Stimulated activated naive CD8-positive, alpha-beta T cell treated with anti-CD3 and anti-CD28 coated beads, Interleukin-15, Interleukin-2, amounts not matched to agents 100 ng/mL and 50 ng/mL, for 24 hours (primary cell): Measurements from ENCODE around the gene MAN2C1.

Experiments used
- H3K27ac Mint-ChIP-seq: one replicate; pipeline ENCODE4 v1.8.0; 2021; ENCODE audit warnings: mild to moderate bottlenecking, mixed read lengths
- H3K27me3 Mint-ChIP-seq: one replicate; pipeline ENCODE4 v1.8.0; 2021; ENCODE audit warnings: mixed read lengths
- H3K36me3 Mint-ChIP-seq: one replicate; pipeline ENCODE4 v1.8.0; 2021; ENCODE audit warnings: low read depth, mixed read lengths
- H3K4me1 Mint-ChIP-seq: one replicate; pipeline ENCODE4 v1.8.0; 2021; ENCODE audit warnings: low read depth, mixed read lengths
- H3K4me3 Mint-ChIP-seq: one replicate; pipeline ENCODE4 v1.8.0; 2021; ENCODE audit warnings: mild to moderate bottlenecking, mixed read lengths
- H3K9me3 Mint-ChIP-seq: one replicate; pipeline ENCODE4 v1.8.0; 2021; ENCODE audit warnings: mixed read lengths

MAN2C1 gene

GRCh38 chr15:75367006-75367405, 1.4 kb downstream of the MAN2C1 start:
- Mint-ChIP-seq H3K4me3 (peak overlapping the region; percentile 92), H3K27ac (peak overlapping the region; percentile 52), H3K27me3 (no peaks in the 10 kb centered on the region), H3K9me3 (no peaks in the 10 kb centered on the region), H3K4me1 (peaks cover 29% of the 10 kb centered on the region), H3K36me3 (peaks cover 43% of the 10 kb centered on the region)

- H3K4me1 Mint-ChIP-seq = peaks cover 29% of the 10 kb centered on the region
- H3K36me3 Mint-ChIP-seq = peaks cover 39% of the 10 kb centered on the region
- H3K4me3 Mint-ChIP-seq = no peak overlapping the region
- no peaks in the 10 kb centered on the region for H3K9me3 Mint-ChIP-seq
- no peaks in the 10 kb centered on the region for H3K27me3 Mint-ChIP-seq
- H3K27ac Mint-ChIP-seq = no peak overlapping the region
These were observed 2.2 kb downstream of the MAN2C1 start for GRCh38 chr15:75366163-75366562.

- H3K27ac Mint-ChIP-seq = no peak overlapping the region
- no peaks in the 10 kb centered on the region for H3K9me3 Mint-ChIP-seq
- peaks cover 40% of the 10 kb centered on the region for H3K36me3 Mint-ChIP-seq
- peaks cover 26% of the 10 kb centered on the region for H3K4me1 Mint-ChIP-seq
- H3K4me3 Mint-ChIP-seq = no peak overlapping the region
- H3K27me3 Mint-ChIP-seq = no peaks in the 10 kb centered on the region
These were observed 3.5 kb downstream of the MAN2C1 start for GRCh38 chr15:75364881-75365280.

GRCh38 chr15:75363786-75364185, 4.6 kb downstream of the MAN2C1 start:
- Mint-ChIP-seq H3K27ac (no peak overlapping the region), H3K27me3 (no peaks in the 10 kb centered on the region), H3K9me3 (no peaks in the 10 kb centered on the region), H3K4me1 (peaks cover 15% of the 10 kb centered on the region), H3K4me3 (no peak overlapping the region), H3K36me3 (peaks cover 30% of the 10 kb centered on the region)

GRCh38 chr15:75362642-75363249, 5.7 kb downstream of the MAN2C1 start:
- H3K4me1 Mint-ChIP-seq = peaks cover 12% of the 10 kb centered on the region
- no peaks in the 10 kb centered on the region for H3K9me3 Mint-ChIP-seq
- H3K4me3 Mint-ChIP-seq = no peak overlapping the region
- H3K27me3 Mint-ChIP-seq = no peaks in the 10 kb centered on the region
- peaks cover 29% of the 10 kb centered on the region for H3K36me3 Mint-ChIP-seq
- no peak overlapping the region for H3K27ac Mint-ChIP-seq

- Mint-ChIP-seq H3K4me3 (no peak overlapping the region), H3K27ac (no peak overlapping the region), H3K36me3 (peaks cover 29% of the 10 kb centered on the region), H3K4me1 (peaks cover 5% of the 10 kb centered on the region), H3K27me3 (no peaks in the 10 kb centered on the region), H3K9me3 (no peaks in the 10 kb centered on the region)
These were observed 6.3 kb downstream of the MAN2C1 start for GRCh38 chr15:75361989-75362641.

GRCh38 chr15:75361361-75361988, 6.9 kb downstream of the MAN2C1 start:
- H3K9me3 Mint-ChIP-seq = no peaks in the 10 kb centered on the region
- no peaks in the 10 kb centered on the region for H3K27me3 Mint-ChIP-seq
- H3K4me1 Mint-ChIP-seq = no peaks in the 10 kb centered on the region
- H3K36me3 Mint-ChIP-seq = peaks cover 29% of the 10 kb centered on the region
- no peak overlapping the region for H3K4me3 Mint-ChIP-seq
- no peak overlapping the region for H3K27ac Mint-ChIP-seq

GRCh38 chr15:75360856-75361255, 7.6 kb downstream of the MAN2C1 start:
- peaks cover 29% of the 10 kb centered on the region for H3K36me3 Mint-ChIP-seq
- H3K27me3 Mint-ChIP-seq = no peaks in the 10 kb centered on the region
- H3K4me1 Mint-ChIP-seq = no peaks in the 10 kb centered on the region
- H3K9me3 Mint-ChIP-seq = no peaks in the 10 kb centered on the region
- H3K27ac Mint-ChIP-seq = no peak overlapping the region
- no peak overlapping the region for H3K4me3 Mint-ChIP-seq

GRCh38 chr15:75360391-75360790, 8.0 kb downstream of the MAN2C1 start:
- Mint-ChIP-seq H3K4me3 (no peak overlapping the region), H3K27me3 (no peaks in the 10 kb centered on the region), H3K9me3 (no peaks in the 10 kb centered on the region), H3K4me1 (no peaks in the 10 kb centered on the region), H3K36me3 (peaks cover 25% of the 10 kb centered on the region), H3K27ac (no peak overlapping the region)

GRCh38 chr15:75359537-75360250, 8.7 kb downstream of the MAN2C1 start:
- H3K4me1 Mint-ChIP-seq = no peaks in the 10 kb centered on the region
- no peaks in the 10 kb centered on the region for H3K9me3 Mint-ChIP-seq
- H3K36me3 Mint-ChIP-seq = peaks cover 20% of the 10 kb centered on the region
- H3K27me3 Mint-ChIP-seq = no peaks in the 10 kb centered on the region
- no peak overlapping the region for H3K4me3 Mint-ChIP-seq
- H3K27ac Mint-ChIP-seq = no peak overlapping the region

- H3K4me1 Mint-ChIP-seq = no peaks in the 10 kb centered on the region
- no peaks in the 10 kb centered on the region for H3K27me3 Mint-ChIP-seq
- peaks cover 17% of the 10 kb centered on the region for H3K36me3 Mint-ChIP-seq
- H3K4me3 Mint-ChIP-seq = no peak overlapping the region
- no peak overlapping the region for H3K27ac Mint-ChIP-seq
- no peaks in the 10 kb centered on the region for H3K9me3 Mint-ChIP-seq
These were observed 9.5 kb downstream of the MAN2C1 start for GRCh38 chr15:75358771-75359536.

- no peaks in the 10 kb centered on the region for H3K4me1 Mint-ChIP-seq
- H3K27ac Mint-ChIP-seq = no peak overlapping the region
- peaks cover 16% of the 10 kb centered on the region for H3K36me3 Mint-ChIP-seq
- no peaks in the 10 kb centered on the region for H3K27me3 Mint-ChIP-seq
- H3K9me3 Mint-ChIP-seq = no peaks in the 10 kb centered on the region
- no peak overlapping the region for H3K4me3 Mint-ChIP-seq
These were observed 10.3 kb downstream of the MAN2C1 start for GRCh38 chr15:75357976-75358673.

- H3K36me3 Mint-ChIP-seq = peaks cover 14% of the 10 kb centered on the region
- no peak overlapping the region for H3K4me3 Mint-ChIP-seq
- H3K9me3 Mint-ChIP-seq = no peaks in the 10 kb centered on the region
- H3K4me1 Mint-ChIP-seq = no peaks in the 10 kb centered on the region
- no peaks in the 10 kb centered on the region for H3K27me3 Mint-ChIP-seq
- no peak overlapping the region for H3K27ac Mint-ChIP-seq
These were observed 11.9 kb downstream of the MAN2C1 start for GRCh38 chr15:75356517-75356916.

- Mint-ChIP-seq H3K4me1 (peaks cover 2% of the 10 kb centered on the region), H3K36me3 (peaks cover 14% of the 10 kb centered on the region), H3K4me3 (no peak overlapping the region), H3K9me3 (no peaks in the 10 kb centered on the region), H3K27me3 (no peaks in the 10 kb centered on the region), H3K27ac (no peak overlapping the region)
These were observed 12.4 kb downstream of the MAN2C1 start for GRCh38 chr15:75356006-75356405.
